Transverse colon (tissue), 4 donors: Measurements from ENCODE around the gene TOP1. TPM values are rescaled to one million over a fixed set of nuclear protein-coding genes. Genes with fewer than 3 reads are reported as not detected.

Source experiments
- DNase-seq: peaks from one replicate; pipeline ENCODE4 v3.0.0-alpha.2; 2019
- H3K27ac ChIP-seq, 4 donors: fragments of 200-600 bp; sonication (generic); 2 replicates each; pipeline ENCODE4 v1.5.1; 2016 to 2018; ENCODE audit warnings: inconsistent platforms in 4 of 4
- H3K27me3 ChIP-seq: fragments of 200-600 bp; sonication (generic); 2 replicates; pipeline ENCODE4 v1.5.1; 2017; ENCODE audit warnings: inconsistent platforms
- H3K36me3 ChIP-seq, 4 donors: fragments of 200-600 bp; sonication (generic); 2 replicates each; pipeline ENCODE4 v1.5.1; 2017 to 2019; ENCODE audit warnings: inconsistent platforms in 4 of 4
- H3K4me1 ChIP-seq, 4 donors: fragments of 200-600 bp; sonication (generic); 2 replicates each; pipeline ENCODE4 v1.5.1; 2017 to 2020; ENCODE audit warnings: inconsistent platforms in 4 of 4
- H3K4me3 ChIP-seq, 4 donors: fragments of 200-600 bp; sonication (generic); 1 replicate in 1 of 4; 2 replicates in 3 of 4; pipeline versions ENCODE4 v1.5.1 to v1.6.1; 2017 to 2019; ENCODE audit warnings: inconsistent platforms in 4 of 4
- H3K9me3 ChIP-seq, 2 donors: fragments of 200-600 bp; sonication (generic); 2 replicates each; pipeline ENCODE4 v1.5.1; 2017 to 2019; ENCODE audit warnings: inconsistent platforms in 2 of 2
- EP300 ChIP-seq: sonication (generic); formaldehyde crosslinking; IDR thresholded peaks from one replicate; pipeline ENCODE4 v1.6.1; 2017; ENCODE audit warnings: antibody characterized with exemption, low read depth
- POLR2A ChIP-seq: fragments of 450-650 bp; IDR thresholded peaks from one replicate; pipeline ENCODE4 v1.6.1; 2016; ENCODE audit warnings: antibody characterized with exemption, mild to moderate bottlenecking, moderate library complexity
- POLR2AphosphoS5 ChIP-seq, 3 donors: sonication (generic); formaldehyde crosslinking; IDR thresholded peaks; one replicate each; pipeline ENCODE4 v1.6.1; 2016; ENCODE audit warnings: antibody characterized with exemption in 3 of 3
- WGBS, 2 donors: methylation state at CpG; one replicate each; pipeline ENCODE4 v1.1.5; 2018; ENCODE audit warnings: low coverage in 1 of 2; 5-methylcytosine and 5-hydroxymethylcytosine counted together
- in situ Hi-C, 4 donors: fragments of 200-750 bp; cut with MboI; loops; one replicate each; pipeline versions ENCODE4 v1.15.0 to v1.15.1; 2017; ENCODE audit warnings: low sequenced_read_pairs in 3 of 4, low pct_ligation_motif_present in 1 of 4, low pct_unique_long_range_greater_than_20kb in 1 of 4
- intact Hi-C: fragments of 100-400 bp; cut with DNase I; formaldehyde crosslinking; loops from one replicate; pipeline ENCODE4 v1.15.1; 2023; ENCODE audit warnings: low total_unique reads
- total RNA-seq, 4 donors: library from RNA; depleted of rRNA; stranded (reverse); fragments of >200 nt; gene quantifications; one replicate each; pipeline ENCODE4 v1.1.0, GENCODE V29; 2016
- TF ChIP-seq, protein P1 (sequence below), 5 experiments: fragments of 200-600 bp in 3 of 5; fragments of 450-650 bp in 2 of 5; sonication (generic) in 3 of 5; IDR thresholded peaks; 1 replicate in 2 of 5; 2 replicates in 3 of 5; pipeline ENCODE4 v1.5.1; 2016 to 2017; ENCODE audit warnings: antibody characterized with exemption in 5 of 5, inconsistent platforms in 3 of 5, mild to moderate bottlenecking in 2 of 5, moderate library complexity in 1 of 5

TOP1 gene
- total RNA-seq, 4 donors from 2014 or later = 29.6 to 52.3 (median 36.9) TPM

GRCh38 chr20:41166201-41167117 lies 137.8 kb downstream of the TOP1 start:
- H3K4me1 ChIP-seq = peaks cover 0 to 4% (median 0%) of the 10 kb centered on the region in 4 donors
- intact Hi-C loops = no loop called here
- peak; percentile 5 for DNase-seq
- H3K4me3 ChIP-seq = no peak overlapping the region
- in situ Hi-C loops = no loop called here
- no peaks in the 10 kb centered on the region for H3K9me3 ChIP-seq
- peaks cover 0 to 51% (median 30%) of the 10 kb centered on the region in 4 donors for H3K36me3 ChIP-seq
- TF ChIP-seq, protein P1, sequence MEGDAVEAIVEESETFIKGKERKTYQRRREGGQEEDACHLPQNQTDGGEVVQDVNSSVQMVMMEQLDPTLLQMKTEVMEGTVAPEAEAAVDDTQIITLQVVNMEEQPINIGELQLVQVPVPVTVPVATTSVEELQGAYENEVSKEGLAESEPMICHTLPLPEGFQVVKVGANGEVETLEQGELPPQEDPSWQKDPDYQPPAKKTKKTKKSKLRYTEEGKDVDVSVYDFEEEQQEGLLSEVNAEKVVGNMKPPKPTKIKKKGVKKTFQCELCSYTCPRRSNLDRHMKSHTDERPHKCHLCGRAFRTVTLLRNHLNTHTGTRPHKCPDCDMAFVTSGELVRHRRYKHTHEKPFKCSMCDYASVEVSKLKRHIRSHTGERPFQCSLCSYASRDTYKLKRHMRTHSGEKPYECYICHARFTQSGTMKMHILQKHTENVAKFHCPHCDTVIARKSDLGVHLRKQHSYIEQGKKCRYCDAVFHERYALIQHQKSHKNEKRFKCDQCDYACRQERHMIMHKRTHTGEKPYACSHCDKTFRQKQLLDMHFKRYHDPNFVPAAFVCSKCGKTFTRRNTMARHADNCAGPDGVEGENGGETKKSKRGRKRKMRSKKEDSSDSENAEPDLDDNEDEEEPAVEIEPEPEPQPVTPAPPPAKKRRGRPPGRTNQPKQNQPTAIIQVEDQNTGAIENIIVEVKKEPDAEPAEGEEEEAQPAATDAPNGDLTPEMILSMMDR (IDR thresholded peaks at IDR 0.05) = no peak
- no peak for TF ChIP-seq POLR2A
- TF ChIP-seq POLR2AphosphoS5 (IDR thresholded peaks at IDR 0.05) = no peak
- TF ChIP-seq EP300 = no peak
- 96 to 100% methylated on average over 1 to 27 of the region's 27 CpGs for WGBS, 2 donors
- no peaks in the 10 kb centered on the region for H3K27me3 ChIP-seq
- H3K27ac ChIP-seq = no peak overlapping the region

DNA sequence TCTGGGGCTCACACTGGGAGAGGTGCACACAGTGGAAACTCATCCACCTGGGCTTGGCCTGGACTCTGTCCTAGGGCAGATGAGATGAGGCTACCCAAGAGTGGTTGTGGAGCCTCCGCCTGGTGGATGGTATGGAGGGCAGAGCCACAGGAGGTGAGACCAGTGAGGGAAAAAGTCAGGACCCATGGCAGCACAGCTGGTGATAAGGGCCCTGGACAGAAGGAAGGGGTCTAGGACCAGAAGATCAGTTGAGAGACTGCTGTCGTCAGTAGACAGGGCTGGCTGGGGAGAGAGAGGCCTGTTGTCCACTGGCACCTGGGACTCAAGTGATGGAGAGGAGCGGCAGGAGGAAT lies 138.5 kb downstream of the TOP1 start:
- H3K27me3 ChIP-seq = no peaks in the 10 kb centered on the region
- TF ChIP-seq EP300 = no peak
- no peak for TF ChIP-seq POLR2AphosphoS5 (IDR thresholded peaks at IDR 0.05)
- TF ChIP-seq, protein P1 (IDR thresholded peaks at IDR 0.05) = no peak
- TF ChIP-seq POLR2A = no peak
- 97 to 100% methylated on average over 1 to 3 of the region's 3 CpGs for WGBS, 2 donors
- H3K27ac ChIP-seq = no peak overlapping the region
- H3K9me3 ChIP-seq = no peaks in the 10 kb centered on the region
- in situ Hi-C loops = no loop called here
- H3K36me3 ChIP-seq = peaks cover 0 to 51% (median 30%) of the 10 kb centered on the region in 4 donors
- H3K4me1 ChIP-seq = peaks cover 0 to 4% (median 1%) of the 10 kb centered on the region in 4 donors
- no peak overlapping the region for H3K4me3 ChIP-seq
- DNase-seq = peak; percentile 5
- intact Hi-C loops = no loop called here

DNA sequence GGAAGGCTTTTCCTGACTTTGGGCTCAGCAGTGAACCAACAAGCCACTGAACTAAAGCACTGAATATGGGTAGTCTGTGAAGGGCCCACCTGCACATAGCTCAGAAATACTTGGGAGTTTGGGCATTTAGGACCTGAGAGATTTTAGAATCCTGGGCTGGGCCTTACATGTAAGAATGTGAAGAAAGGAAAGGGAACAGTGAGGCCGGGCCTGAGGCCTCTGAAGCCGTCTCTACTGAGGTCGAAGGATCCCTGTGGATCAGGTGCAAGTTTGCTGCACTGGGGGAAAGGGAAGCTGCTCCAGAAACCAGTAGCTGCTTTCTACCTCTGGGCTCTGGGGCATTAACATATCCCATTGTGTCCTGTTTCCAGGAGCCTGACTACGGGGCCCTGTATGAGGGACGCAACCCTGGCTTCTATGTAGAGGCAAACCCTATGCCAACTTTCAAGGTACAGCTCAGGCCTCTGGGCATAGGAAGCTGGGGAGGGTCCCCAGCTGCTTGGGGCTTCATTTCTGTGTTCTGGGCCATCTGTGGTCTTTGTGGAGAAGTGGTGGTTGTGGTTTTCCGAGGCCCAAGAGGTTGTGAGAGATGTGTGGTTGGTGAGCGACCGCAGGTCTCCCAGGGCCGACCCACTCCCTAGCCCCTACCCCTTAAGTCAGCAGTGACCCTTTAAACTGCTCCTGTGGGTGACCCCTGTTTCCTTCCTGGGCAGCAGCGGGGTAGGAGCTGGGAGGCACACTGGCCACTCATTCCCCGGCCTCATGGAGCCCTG lies 139.0 kb downstream of the TOP1 start:
- TF ChIP-seq, protein P1 (IDR thresholded peaks at IDR 0.05) = no peak
- TF ChIP-seq EP300 (no peak), POLR2AphosphoS5 (IDR thresholded peaks at IDR 0.05) (no peak), POLR2A (no peak)
- peaks cover 0 to 51% (median 30%) of the 10 kb centered on the region in 4 donors for H3K36me3 ChIP-seq
- no peaks in the 10 kb centered on the region for H3K9me3 ChIP-seq
- in situ Hi-C loops = no loop called here
- H3K27ac ChIP-seq = no peak overlapping the region
- no peaks in the 10 kb centered on the region for H3K27me3 ChIP-seq
- no peak overlapping the region for H3K4me3 ChIP-seq
- DNase-seq = peak; percentile 5
- WGBS, 2 donors = 66 to 86% methylated on average over 2 to 11 of the region's 11 CpGs
- intact Hi-C loops = no loop called here
- H3K4me1 ChIP-seq = peaks cover 0 to 10% (median 5%) of the 10 kb centered on the region in 4 donors
